ENCODE data around the gene WARS2. TPM values are rescaled to one million over a fixed set of nuclear protein-coding genes. Genes with fewer than 3 reads are reported as not detected.

Gene WARS2
- total RNA-seq, 1 experiment from 2014 or later = 17.6 TPM

GRCh38 chr1:119083980-119084379 lies 56.5 kb downstream of the WARS2 start:
- Histone ChIP-seq H3K27ac (no peak overlapping the region), H3K36me3 (ENCODE audit: low read depth) (no peaks in the 10 kb centered on the region), H3K27me3 (ENCODE audit: insufficient read depth, low read depth) (no peaks in the 10 kb centered on the region), H4K20me1 (ENCODE audit: insufficient read depth) (no peaks in the 10 kb centered on the region), H3K9me3 (ENCODE audit: insufficient read depth, low read depth) (no peaks in the 10 kb centered on the region), H3K4me1 (replicated peaks; ENCODE audit: insufficient read depth) (no peaks in the 10 kb centered on the region), H3K9me2 (ENCODE audit: insufficient read depth) (no peaks in the 10 kb centered on the region), H3K4me2 (no peak overlapping the region), H2AFZ (no peak overlapping the region), H3K79me2 (ENCODE audit: low read depth) (no peaks in the 10 kb centered on the region), H3K4me3 (no peak overlapping the region), H3F3A (ENCODE audit: insufficient read depth, low read depth) (no peaks in the 10 kb centered on the region)
- DNase-seq = no peak
- intact Hi-C loops (cut with micrococcal nuclease; ENCODE audit: unreplicated experiment) = no loop called here
- CTCF ChIA-PET = no interaction called here
- POLR2A ChIA-PET (ENCODE audit: unreplicated experiment) = no interaction called here
- no TSS peak for BruUV-seq (replicated peaks)
- TF ChIP-seq, protein P1, sequence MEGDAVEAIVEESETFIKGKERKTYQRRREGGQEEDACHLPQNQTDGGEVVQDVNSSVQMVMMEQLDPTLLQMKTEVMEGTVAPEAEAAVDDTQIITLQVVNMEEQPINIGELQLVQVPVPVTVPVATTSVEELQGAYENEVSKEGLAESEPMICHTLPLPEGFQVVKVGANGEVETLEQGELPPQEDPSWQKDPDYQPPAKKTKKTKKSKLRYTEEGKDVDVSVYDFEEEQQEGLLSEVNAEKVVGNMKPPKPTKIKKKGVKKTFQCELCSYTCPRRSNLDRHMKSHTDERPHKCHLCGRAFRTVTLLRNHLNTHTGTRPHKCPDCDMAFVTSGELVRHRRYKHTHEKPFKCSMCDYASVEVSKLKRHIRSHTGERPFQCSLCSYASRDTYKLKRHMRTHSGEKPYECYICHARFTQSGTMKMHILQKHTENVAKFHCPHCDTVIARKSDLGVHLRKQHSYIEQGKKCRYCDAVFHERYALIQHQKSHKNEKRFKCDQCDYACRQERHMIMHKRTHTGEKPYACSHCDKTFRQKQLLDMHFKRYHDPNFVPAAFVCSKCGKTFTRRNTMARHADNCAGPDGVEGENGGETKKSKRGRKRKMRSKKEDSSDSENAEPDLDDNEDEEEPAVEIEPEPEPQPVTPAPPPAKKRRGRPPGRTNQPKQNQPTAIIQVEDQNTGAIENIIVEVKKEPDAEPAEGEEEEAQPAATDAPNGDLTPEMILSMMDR (conservative IDR thresholded peaks at IDR 0.05) = no peak
- TF ChIP-seq EZH2 (IDR thresholded peaks at IDR 0.05; ENCODE audit: low read depth) = no peak

DNA sequence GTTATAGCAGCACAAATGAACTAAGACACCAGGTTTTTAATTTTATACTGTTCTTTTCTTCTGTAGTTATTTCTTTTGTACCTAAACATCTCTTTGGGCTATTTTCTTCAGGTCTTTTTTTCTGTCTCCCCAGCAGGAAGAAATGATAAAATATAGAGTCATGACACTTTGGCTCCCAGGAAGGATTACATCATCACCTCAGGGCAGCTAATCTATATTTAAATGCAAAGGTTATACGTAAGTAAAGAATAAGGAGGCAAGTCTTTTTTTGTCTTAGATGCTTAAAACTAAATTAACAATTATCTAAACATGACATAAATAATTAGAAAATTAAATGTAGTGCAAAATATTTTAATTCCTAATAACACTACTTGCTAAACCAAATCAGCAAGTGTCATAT lies 57.0 kb downstream of the WARS2 start:
- Histone ChIP-seq H3K4me1 (replicated peaks; ENCODE audit: insufficient read depth) (no peaks in the 10 kb centered on the region), H2AFZ (no peak overlapping the region), H3K9me3 (ENCODE audit: insufficient read depth, low read depth) (no peaks in the 10 kb centered on the region), H3K27me3 (ENCODE audit: insufficient read depth, low read depth) (no peaks in the 10 kb centered on the region), H3K4me2 (no peak overlapping the region), H3K27ac (no peak overlapping the region), H3K36me3 (ENCODE audit: low read depth) (no peaks in the 10 kb centered on the region), H3K9me2 (ENCODE audit: insufficient read depth) (no peaks in the 10 kb centered on the region), H4K20me1 (ENCODE audit: insufficient read depth) (no peaks in the 10 kb centered on the region), H3K4me3 (no peak overlapping the region), H3F3A (ENCODE audit: insufficient read depth, low read depth) (no peaks in the 10 kb centered on the region), H3K79me2 (ENCODE audit: low read depth) (no peaks in the 10 kb centered on the region)
- no TSS peak for BruUV-seq (replicated peaks)
- TF ChIP-seq, protein P1 (conservative IDR thresholded peaks at IDR 0.05) = no peak
- TF ChIP-seq EZH2 (IDR thresholded peaks at IDR 0.05; ENCODE audit: low read depth) = no peak
- ChIA-PET POLR2A (ENCODE audit: unreplicated experiment) (no interaction called here), CTCF (no interaction called here)
- intact Hi-C loops (cut with micrococcal nuclease; ENCODE audit: unreplicated experiment) = no loop called here
- DNase-seq = no peak

- POLR2A ChIA-PET (ENCODE audit: unreplicated experiment) = no interaction called here
- Histone ChIP-seq H3K4me1 (replicated peaks; ENCODE audit: insufficient read depth) (no peaks in the 10 kb centered on the region), H3K79me2 (ENCODE audit: low read depth) (no peaks in the 10 kb centered on the region), H4K20me1 (ENCODE audit: insufficient read depth) (no peaks in the 10 kb centered on the region), H3K36me3 (ENCODE audit: low read depth) (no peaks in the 10 kb centered on the region), H3K4me2 (no peak overlapping the region), H3K4me3 (no peak overlapping the region), H3K9me2 (ENCODE audit: insufficient read depth) (no peaks in the 10 kb centered on the region), H3K27ac (no peak overlapping the region), H3K9me3 (ENCODE audit: insufficient read depth, low read depth) (peaks cover 4% of the 10 kb centered on the region; the same call in 1 of the 2 replicates), H3K27me3 (ENCODE audit: insufficient read depth, low read depth) (no peaks in the 10 kb centered on the region), H2AFZ (no peak overlapping the region), H3F3A (ENCODE audit: insufficient read depth, low read depth) (no peaks in the 10 kb centered on the region)
- BruUV-seq (replicated peaks) = no TSS peak
- intact Hi-C loops (cut with micrococcal nuclease; ENCODE audit: unreplicated experiment) = no loop called here
- TF ChIP-seq, protein P1 (conservative IDR thresholded peaks at IDR 0.05) = no peak
- TF ChIP-seq EZH2 (IDR thresholded peaks at IDR 0.05; ENCODE audit: low read depth) = no peak
- no peak for DNase-seq
- CTCF ChIA-PET = no interaction called here
Measured at GRCh38 chr1:119081700-119082099, 58.8 kb downstream of the WARS2 start.

All from PC-9 (cell line).